Endothelial cell of hepatic sinusoid (primary cell): ENCODE data around the gene MED15.

Experiments
- in situ Hi-C: cut with HindIII; loops from 2 replicates; pipeline ENCODE4 v1.10.0; 2017; ENCODE audit warnings: low sequenced_read_pairs

MED15 gene

GRCh38 chr22:20568502-20569058 lies 61.2 kb downstream of the MED15 start:
- in situ Hi-C loops = no loop called here

- in situ Hi-C loops = no loop called here
These were observed 61.9 kb downstream of the MED15 start for GRCh38 chr22:20569059-20570058.

GRCh38 chr22:20571078-20571503 lies 63.7 kb downstream of the MED15 start:
- in situ Hi-C loops = no loop called here

GRCh38 chr22:20571531-20572007 lies 64.2 kb downstream of the MED15 start:
- in situ Hi-C loops = no loop called here

- in situ Hi-C loops = no loop called here
These were observed 64.9 kb downstream of the MED15 start for GRCh38 chr22:20572132-20572802.

- in situ Hi-C loops = no loop called here
These were observed 65.9 kb downstream of the MED15 start for GRCh38 chr22:20573176-20573832.

GRCh38 chr22:20573833-20574615 lies 66.6 kb downstream of the MED15 start:
- in situ Hi-C loops = no loop called here

- in situ Hi-C loops = no loop called here
These were observed 67.5 kb downstream of the MED15 start for GRCh38 chr22:20574920-20575353.

GRCh38 chr22:20575724-20576444 lies 68.5 kb downstream of the MED15 start:
- in situ Hi-C loops = no loop called here

GRCh38 chr22:20576445-20576816 lies 69.0 kb downstream of the MED15 start:
- in situ Hi-C loops = no loop called here

GRCh38 chr22:20577045-20577444 lies 69.6 kb downstream of the MED15 start:
- in situ Hi-C loops = no loop called here

GRCh38 chr22:20577549-20577975 lies 70.2 kb downstream of the MED15 start:
- in situ Hi-C loops = no loop called here

GRCh38 chr22:20578192-20578591 lies 70.8 kb downstream of the MED15 start:
- in situ Hi-C loops = no loop called here

GRCh38 chr22:20578707-20579106 lies 71.3 kb downstream of the MED15 start:
- in situ Hi-C loops = no loop called here

GRCh38 chr22:20579273-20580120 lies 72.1 kb downstream of the MED15 start:
- in situ Hi-C loops = no loop called here

- in situ Hi-C loops = no loop called here
These were observed 72.8 kb downstream of the MED15 start for GRCh38 chr22:20580179-20580578.

- in situ Hi-C loops = no loop called here
These were observed 73.4 kb downstream of the MED15 start for GRCh38 chr22:20580611-20581502.
